IMR-90 (cell line): Measurements from ENCODE around the gene ABHD17A. TPM values are rescaled to one million over a fixed set of nuclear protein-coding genes. Genes with fewer than 3 reads are reported as not detected.

Experiments
- ATAC-seq: fragments of 200-7000 bp; cut with Tn5 transposase; 2 replicates; pipeline ENCODE4 v1.9.1; 2020; ENCODE audit warnings: low read depth, mild to moderate bottlenecking, moderate library complexity
- BruUV-seq: library from RNA; stranded (reverse); fragments of 400-500 nt; replicated peaks from 2 replicates; lab custom pipeline; 2021; lab: Mats Ljungman, UMichigan
- CTCF ChIA-PET: fragments of 300-600 bp; formaldehyde crosslinking; extraction: SDS; loops from one replicate; lab custom pipeline; 2021; ENCODE audit warnings: antibody characterized with exemption; lab: Yijun Ruan, JAX
- POLR2A ChIA-PET: fragments of 300-600 bp; sonication (Branson Sonifier 250); formaldehyde crosslinking; loops from one replicate; lab custom pipeline; 2022; ENCODE audit warnings: antibody characterized with exemption; ENCODE audit not compliant: unreplicated experiment; lab: Charles Lee
- DNase-seq: peaks from one replicate; pipeline ENCODE4 v3.0.0; 2013
- H2AFZ ChIP-seq: replicated peaks from 2 replicates; pipeline ENCODE3; 2013; ENCODE audit warnings: low read length, mild to moderate bottlenecking; ENCODE audit not compliant: poor library complexity
- H2AK5ac ChIP-seq: 2 replicates; pipeline ENCODE4 v1.6.1; 2013; ENCODE audit warnings: low read depth, low read length, inconsistent platforms
- H2AK9ac ChIP-seq: replicated peaks from 2 replicates; pipeline ENCODE3; 2013; ENCODE audit warnings: mild to moderate bottlenecking, low read depth, low read length, moderate library complexity; ENCODE audit not compliant: poor library complexity
- H2BK120ac ChIP-seq: 2 replicates; pipeline ENCODE4 v1.6.1; 2013; ENCODE audit warnings: low read depth, low read length, inconsistent platforms
- H2BK15ac ChIP-seq: 3 replicates; pipeline ENCODE4 v1.6.1; 2013; ENCODE audit warnings: low read depth, low read length, inconsistent platforms
- H2BK20ac ChIP-seq: 2 replicates; pipeline ENCODE4 v1.6.1; 2013; ENCODE audit warnings: low read depth, mild to moderate bottlenecking, inconsistent platforms, low read length, moderate library complexity
- H2BK5ac ChIP-seq: 2 replicates; pipeline ENCODE4 v1.6.1; 2013; ENCODE audit warnings: mild to moderate bottlenecking, low read depth, low read length, inconsistent platforms; ENCODE audit not compliant: poor library complexity, severe bottlenecking
- H3K14ac ChIP-seq: replicated peaks from 2 replicates; pipeline ENCODE4 v1.6.1; 2013; ENCODE audit warnings: low read depth, low read length, inconsistent platforms
- H3K18ac ChIP-seq: 2 replicates; pipeline ENCODE4 v1.6.1; 2013; ENCODE audit warnings: low read depth, low read length, control low read depth
- H3K23ac ChIP-seq: 2 replicates; pipeline ENCODE4 v1.6.1; 2013; ENCODE audit warnings: low read depth, low read length, inconsistent platforms
- H3K27ac ChIP-seq: 2 replicates; pipeline ENCODE4 v1.5.1; 2013; ENCODE audit warnings: mild to moderate bottlenecking, control low read depth, low read length; ENCODE audit not compliant: insufficient read depth
- H3K27me3 ChIP-seq: 2 replicates; pipeline ENCODE4 v1.6.1; 2013; ENCODE audit warnings: low read length; ENCODE audit not compliant: control insufficient read depth, insufficient read depth
- H3K36me3 ChIP-seq: 2 replicates; pipeline ENCODE4 v1.6.1; 2013; ENCODE audit warnings: low read length, mixed read lengths; ENCODE audit not compliant: control insufficient read depth, insufficient read depth
- H3K4ac ChIP-seq: 2 replicates; pipeline ENCODE4 v1.6.1; 2013; ENCODE audit warnings: low read depth, low read length, inconsistent platforms
- H3K4me1 ChIP-seq: 2 replicates; pipeline ENCODE4 v1.6.1; 2013; ENCODE audit warnings: low read length, mixed read lengths; ENCODE audit not compliant: control insufficient read depth, insufficient read depth
- H3K4me2 ChIP-seq: 2 replicates; pipeline ENCODE4 v1.6.1; 2013; ENCODE audit warnings: low read depth, mild to moderate bottlenecking, control low read depth, low read length, moderate library complexity
- H3K4me3 ChIP-seq: 2 replicates; pipeline ENCODE4 v1.5.1; 2013; ENCODE audit warnings: low read depth, mild to moderate bottlenecking, control low read depth, low read length, moderate library complexity; ENCODE audit not compliant: insufficient read depth
- H3K56ac ChIP-seq: 2 replicates; pipeline ENCODE4 v1.6.1; 2013; ENCODE audit warnings: low read length, inconsistent platforms; ENCODE audit not compliant: insufficient read depth; ENCODE audit errors: extremely low read depth
- H3K79me1 ChIP-seq, 2 experiments: 2 replicates each; pipeline ENCODE4 v1.6.1; 2013; ENCODE audit warnings: low read length in 2 of 2, inconsistent platforms in 1 of 2, low read depth in 1 of 2
- H3K9ac ChIP-seq: 2 replicates; pipeline ENCODE4 v1.6.1; 2013; ENCODE audit warnings: low read depth, low read length, control low read depth
- H3K9me1 ChIP-seq: 2 replicates; pipeline ENCODE4 v1.6.1; 2013; ENCODE audit warnings: low read length, inconsistent platforms; ENCODE audit not compliant: insufficient read depth
- H3K9me3 ChIP-seq: 2 replicates; pipeline ENCODE4 v1.6.1; 2013; ENCODE audit warnings: low read length; ENCODE audit not compliant: control insufficient read depth, insufficient read depth
- H4K20me1 ChIP-seq: 2 replicates; pipeline ENCODE4 v1.6.1; 2013; ENCODE audit warnings: low read length, inconsistent platforms; ENCODE audit not compliant: insufficient read depth
- H4K5ac ChIP-seq: 2 replicates; pipeline ENCODE4 v1.6.1; 2013; ENCODE audit warnings: mild to moderate bottlenecking, low read depth, low read length, control low read depth
- H4K8ac ChIP-seq, 2 experiments: 2 replicates each; pipeline ENCODE4 v1.6.1; 2013; ENCODE audit warnings: low read depth in 2 of 2, low read length in 2 of 2, control low read depth in 1 of 2, inconsistent platforms in 1 of 2
- H4K91ac ChIP-seq: 2 replicates; pipeline ENCODE4 v1.6.1; 2013; ENCODE audit warnings: low read depth, low read length, inconsistent platforms; ENCODE audit not compliant: insufficient read depth
- BHLHE40 ChIP-seq: fragments of 150-350 bp; IDR thresholded peaks from 2 replicates; pipeline ENCODE4 v1.6.1; 2016; ENCODE audit warnings: mild to moderate bottlenecking, low read depth, low read length
- CEBPB ChIP-seq: IDR thresholded peaks from 2 replicates; pipeline ENCODE4 v1.6.1; 2012; ENCODE audit warnings: low read depth, low read length, improper control_type of control experiment
- CTCF ChIP-seq: conservative IDR thresholded peaks from 2 replicates; pipeline ENCODE4 v1.5.1; 2012; ENCODE audit warnings: mild to moderate bottlenecking, low read depth, low read length, improper control_type of control experiment
- FOS ChIP-seq: fragments of 150-350 bp; IDR thresholded peaks from 2 replicates; pipeline ENCODE4 v1.6.1; 2016; ENCODE audit warnings: low read depth, low read length
- NFE2L2 ChIP-seq: fragments of 150-350 bp; IDR thresholded peaks from 2 replicates; pipeline ENCODE4 v1.6.1; 2016; ENCODE audit warnings: low read depth, mild to moderate bottlenecking, low read length
- POLR2A ChIP-seq: IDR thresholded peaks from 2 replicates; pipeline ENCODE4 v1.6.1; 2012; ENCODE audit warnings: mild to moderate bottlenecking, low read depth, low read length
- RCOR1 ChIP-seq: IDR thresholded peaks from 2 replicates; pipeline ENCODE4 v1.6.1; 2012; ENCODE audit warnings: mild to moderate bottlenecking, low read length, improper control_type of control experiment; ENCODE audit not compliant: insufficient replicate concordance
- RFX5 ChIP-seq: IDR thresholded peaks from 2 replicates; pipeline ENCODE4 v1.8.0; 2012; ENCODE audit warnings: low read depth, mild to moderate bottlenecking, low read length, moderate library complexity
- WGBS, 2 experiments: methylation state at CpG; one replicate each; pipeline versions ENCODE4 v1.1.5 to v1.1.7; 2013; ENCODE audit warnings: missing lambda C conversion rate in 2 of 2; ENCODE audit not compliant: insufficient read length in 1 of 2; ENCODE audit errors: extremely low coverage in 2 of 2; 5-methylcytosine and 5-hydroxymethylcytosine counted together
- dilution Hi-C: fragments of 300-500 bp; cut with HindIII; formaldehyde crosslinking; loops from one replicate; pipeline ENCODE4 v1.14.3; 2018; ENCODE audit warnings: low sequenced_read_pairs; ENCODE audit not compliant: unreplicated experiment
- in situ Hi-C: fragments of 300-500 bp; cut with MboI; formaldehyde crosslinking; loops from 3 replicates; pipeline ENCODE4 v1.14.3; 2019; ENCODE audit warnings: low sequenced_read_pairs, inconsistent platforms, mixed read lengths
- intact Hi-C: fragments of 100-400 bp; cut with micrococcal nuclease; formaldehyde crosslinking; loops from 2 replicates; pipeline ENCODE4 v1.10.0; 2022
- polyA plus RNA-seq, 3 experiments: library from polyadenylated mRNA; depleted of rRNA; stranded (reverse); fragments of >200 nt; gene quantifications; 2 replicates each; pipeline ENCODE4 v1.2.3, GENCODE V29; 2012; ENCODE audit warnings: low replicate concordance in 1 of 3
- total RNA-seq: library from RNA; depleted of rRNA; stranded (reverse); fragments of >200 nt; gene quantifications from 2 replicates; pipeline ENCODE4 v1.2.3, GENCODE V29; 2012
- TF ChIP-seq, protein P1 (sequence below): fragments of 150-350 bp; IDR thresholded peaks from 2 replicates; pipeline ENCODE4 v1.6.1; 2017; ENCODE audit warnings: mild to moderate bottlenecking, antibody characterized with exemption, low read length, low read depth

ABHD17A gene
- total and polyA plus RNA-seq, 2 of the 4 experiments (the other 2 are of a cell fraction): 37.8 to 76.2 TPM

GRCh38 chr19:1845642-1846041, 39.7 kb downstream of the ABHD17A start:
- in situ Hi-C loops: no loop called here
- Histone ChIP-seq H3K4me1 (peaks cover 10% of the 10 kb centered on the region), H2AK5ac (no peak overlapping the region), H3K18ac (no peak overlapping the region), H4K91ac (no peak overlapping the region), H3K56ac (no peak overlapping the region), H2BK20ac (no peak overlapping the region), H3K79me1 (peaks cover 2 to 72% of the 10 kb centered on the region in 2 experiments; a peak in 3 of 4 replicates), H3K4ac (no peak overlapping the region), H3K27ac (no peak overlapping the region), H3K4me3 (no peak overlapping the region), H4K20me1 (peaks cover 74% of the 10 kb centered on the region), H3K14ac (no peak overlapping the region), H3K4me2 (no peak overlapping the region), H3K36me3 (peaks cover 3% of the 10 kb centered on the region; the same call in 1 of the 2 replicates), H4K8ac (no peak overlapping the region), H2BK120ac (no peak overlapping the region), H2BK15ac (no peak overlapping the region), H3K9ac (no peak overlapping the region), H3K27me3 (no peaks in the 10 kb centered on the region), H3K9me3 (no peaks in the 10 kb centered on the region), H4K5ac (no peak overlapping the region), H2AFZ (no peak overlapping the region), H3K23ac (no peak overlapping the region), H3K9me1 (no peaks in the 10 kb centered on the region), H2AK9ac (no peak overlapping the region), H2BK5ac (no peak overlapping the region)
- dilution Hi-C loops: no loop called here
- BruUV-seq: no TSS peak
- DNase-seq (no peak), ATAC-seq (no peak)
- TF ChIP-seq FOS: no peak
- TF ChIP-seq RCOR1: no peak
- TF ChIP-seq, protein P1, sequence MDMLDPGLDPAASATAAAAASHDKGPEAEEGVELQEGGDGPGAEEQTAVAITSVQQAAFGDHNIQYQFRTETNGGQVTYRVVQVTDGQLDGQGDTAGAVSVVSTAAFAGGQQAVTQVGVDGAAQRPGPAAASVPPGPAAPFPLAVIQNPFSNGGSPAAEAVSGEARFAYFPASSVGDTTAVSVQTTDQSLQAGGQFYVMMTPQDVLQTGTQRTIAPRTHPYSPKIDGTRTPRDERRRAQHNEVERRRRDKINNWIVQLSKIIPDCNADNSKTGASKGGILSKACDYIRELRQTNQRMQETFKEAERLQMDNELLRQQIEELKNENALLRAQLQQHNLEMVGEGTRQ: no peak
- TF ChIP-seq CTCF: no peak
- no peak for TF ChIP-seq BHLHE40
- TF ChIP-seq RFX5: no peak
- TF ChIP-seq NFE2L2: no peak
- no peak for TF ChIP-seq POLR2A
- no peak for TF ChIP-seq CEBPB
- intact Hi-C loops: no loop called here
- 93% methylated on average over 3 of the region's 11 CpGs; no CpG with 5 or more reads in 1 of the 2 experiments for WGBS, 2 experiments
- ChIA-PET POLR2A (no interaction called here), CTCF (no interaction called here)
